HK-2 (cell line): ENCODE data around the gene HDAC2.

Source experiments
- DNase-seq: peaks from one replicate; pipeline ENCODE4 v3.0.0-alpha.2; 2018; ENCODE audit not compliant: unreplicated experiment

Gene HDAC2

DNA sequence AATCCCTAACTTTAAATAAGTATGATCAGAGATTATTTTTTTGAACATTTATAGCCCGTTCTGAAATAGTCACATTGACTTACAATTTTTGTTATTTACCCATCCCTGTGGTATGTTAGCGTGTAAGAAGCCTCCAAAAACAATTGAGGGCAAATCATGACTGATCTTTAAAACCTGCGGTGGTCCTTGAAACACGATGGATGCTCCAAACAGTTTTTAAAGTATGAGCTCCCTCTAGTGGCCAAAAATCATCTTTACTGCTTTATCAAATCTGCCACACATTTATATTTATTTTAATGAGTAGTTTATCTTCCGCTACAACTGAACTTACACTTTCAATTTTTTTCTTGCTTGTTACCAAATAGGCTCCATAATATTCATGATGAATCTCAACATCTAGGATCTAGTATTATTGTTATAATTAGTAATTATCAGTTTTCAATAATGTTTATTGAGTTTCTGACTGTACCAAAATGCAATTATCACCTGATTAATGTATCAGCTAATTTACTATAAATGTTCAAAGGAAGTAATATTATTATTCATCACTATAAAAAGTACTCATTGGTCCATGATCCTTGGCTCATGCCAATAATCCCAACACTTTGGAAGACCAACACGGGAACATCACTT, 61.6 kb downstream of the HDAC2 start:
- DNase-seq: no peak

DNA sequence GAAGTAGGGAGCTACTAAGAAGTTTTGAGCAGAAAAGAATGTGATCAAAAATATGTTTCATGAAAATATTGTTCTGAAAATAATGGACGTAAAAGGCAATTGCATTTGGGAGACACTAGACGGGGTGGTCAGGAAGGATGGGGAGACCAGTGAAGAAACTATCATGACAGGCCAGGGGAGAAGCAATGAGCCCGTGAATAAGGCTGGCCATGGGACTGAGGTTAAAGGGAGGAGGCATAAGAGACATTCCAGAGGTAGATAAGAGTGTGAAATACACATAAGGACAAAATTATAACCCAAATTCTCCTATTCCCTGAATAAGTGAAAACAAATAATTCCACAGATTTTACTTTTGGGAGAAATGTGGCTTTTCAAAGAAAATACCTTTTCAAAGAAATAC, 62.1 kb downstream of the HDAC2 start:
- no peak for DNase-seq

DNA sequence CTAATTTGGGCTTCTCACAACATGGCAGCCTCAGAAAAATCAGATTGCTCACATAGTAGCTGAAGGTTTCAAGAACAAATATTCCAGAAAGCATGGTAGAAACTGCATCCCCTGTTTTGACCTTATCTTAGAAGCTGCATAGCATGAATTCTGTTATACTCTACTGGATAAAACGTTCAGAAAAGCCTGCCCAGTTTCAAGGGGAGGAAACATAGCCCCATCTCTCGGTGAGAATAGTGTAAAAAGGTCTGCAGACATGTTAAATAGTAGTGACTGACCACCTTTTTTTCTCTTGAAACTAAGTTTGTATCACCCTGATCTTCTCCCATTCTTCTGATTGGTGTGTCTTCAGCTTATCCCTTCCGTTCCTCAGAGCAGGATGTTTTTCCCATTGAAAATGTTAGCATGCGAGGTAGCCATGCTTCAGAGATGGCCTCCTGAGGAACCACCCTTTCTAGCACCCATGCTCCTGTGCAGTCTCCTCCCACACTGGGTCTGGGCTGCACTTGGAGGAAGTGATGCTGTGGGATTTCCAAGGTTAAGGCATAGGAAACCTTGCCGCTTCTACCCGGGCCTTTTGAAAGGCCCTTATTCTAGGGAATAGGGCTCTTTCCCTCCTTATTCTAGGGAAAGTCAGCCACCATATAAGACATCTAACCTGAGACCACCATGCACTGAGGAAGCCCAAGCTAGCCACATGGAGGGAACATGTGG, 63.7 kb downstream of the HDAC2 start:
- no peak for DNase-seq

DNA sequence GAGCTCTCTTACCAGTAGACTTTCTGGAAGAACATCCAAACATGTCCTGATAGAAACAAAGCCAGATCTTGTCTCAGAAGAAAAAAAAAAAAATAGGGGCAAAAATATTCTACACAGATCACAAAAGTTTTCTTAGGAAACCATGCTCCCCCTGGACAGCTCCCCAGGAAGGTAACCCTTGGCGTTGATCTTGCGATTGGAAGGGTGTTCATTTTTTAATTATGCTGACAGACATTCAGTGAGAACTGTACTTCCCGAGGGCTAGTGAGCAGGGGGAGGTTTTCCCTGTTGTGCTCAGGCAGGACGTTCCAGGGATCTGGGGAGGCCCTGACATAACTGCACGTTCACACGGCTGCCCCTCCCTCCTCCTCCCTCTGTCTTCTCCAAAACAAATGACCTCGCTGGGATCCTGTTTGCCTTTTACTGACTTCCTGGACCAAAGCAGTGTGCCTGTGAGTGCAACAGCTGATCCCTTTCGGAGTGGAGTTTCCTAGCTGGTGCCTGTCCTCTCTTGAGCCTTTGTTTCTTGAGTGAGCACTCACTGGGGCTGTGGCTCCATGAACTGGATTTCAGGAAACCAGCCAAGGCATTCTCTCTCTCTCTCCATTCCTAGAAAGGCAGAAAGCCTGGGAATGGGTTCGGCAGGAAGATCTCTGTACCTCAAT, 67.2 kb downstream of the HDAC2 start:
- DNase-seq: no peak

DNA sequence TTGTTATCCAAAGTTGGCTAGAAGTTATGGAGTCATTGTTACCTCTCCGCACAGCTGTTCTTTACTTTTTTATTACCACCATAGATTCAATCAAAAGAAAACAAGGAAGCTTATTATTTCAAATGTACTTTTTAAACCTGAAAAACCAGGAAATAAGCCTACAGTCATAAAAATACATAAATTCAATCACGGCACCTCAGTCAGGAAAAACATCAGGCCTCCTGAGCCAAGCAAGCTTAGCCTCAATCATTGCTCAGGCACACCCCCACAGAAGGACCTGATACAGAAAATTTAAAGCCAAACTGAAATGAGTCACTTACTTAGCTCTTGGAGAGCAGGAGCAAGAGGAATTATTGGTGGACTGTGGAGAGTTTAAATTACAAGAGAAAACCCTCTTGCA, 69.5 kb downstream of the HDAC2 start:
- DNase-seq: no peak

DNA sequence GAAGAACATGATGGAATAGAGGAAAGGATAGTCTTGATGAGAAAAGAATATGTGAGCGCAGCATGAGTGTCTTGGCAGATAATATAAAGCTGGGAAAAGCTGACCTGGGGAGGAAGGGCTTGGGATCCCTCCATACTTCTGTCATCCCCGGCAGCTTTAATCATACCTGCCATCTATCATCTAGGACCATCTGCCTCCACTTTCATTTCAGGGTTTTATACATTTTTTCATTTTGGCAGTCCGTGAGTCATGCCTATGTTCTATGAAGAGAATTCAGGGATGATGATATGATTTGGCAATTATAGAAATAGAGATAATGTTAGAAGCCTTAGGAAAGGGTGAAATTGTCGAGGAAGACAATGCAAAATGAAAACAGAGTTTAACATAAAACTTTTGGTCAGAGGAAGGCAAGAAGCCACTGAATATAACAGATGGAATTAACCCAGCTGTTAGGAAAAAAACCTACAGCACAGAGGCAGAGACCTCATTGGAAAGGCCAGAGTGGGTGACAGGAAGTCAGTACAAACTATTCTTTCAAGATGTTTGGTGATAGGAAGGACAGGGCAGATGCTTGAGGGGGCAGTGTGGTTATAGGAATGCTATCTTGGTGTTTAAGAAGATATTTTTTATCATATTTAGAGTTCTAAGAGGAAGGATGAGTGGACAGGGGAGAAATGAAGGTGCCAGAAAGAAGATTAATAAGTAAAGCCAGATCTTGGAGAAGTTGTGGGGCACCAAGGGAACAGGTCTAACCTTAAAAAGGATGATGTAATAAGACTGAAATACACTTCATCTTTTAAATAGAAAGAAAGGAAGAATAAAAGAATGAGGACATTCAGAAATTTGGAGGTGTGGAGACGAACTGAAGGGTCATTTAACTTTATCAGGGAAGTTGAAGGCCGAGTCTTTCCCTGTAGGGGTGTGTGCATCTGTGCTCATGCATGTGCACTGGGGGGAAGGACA, 76.0 kb downstream of the HDAC2 start:
- DNase-seq: no peak

DNA sequence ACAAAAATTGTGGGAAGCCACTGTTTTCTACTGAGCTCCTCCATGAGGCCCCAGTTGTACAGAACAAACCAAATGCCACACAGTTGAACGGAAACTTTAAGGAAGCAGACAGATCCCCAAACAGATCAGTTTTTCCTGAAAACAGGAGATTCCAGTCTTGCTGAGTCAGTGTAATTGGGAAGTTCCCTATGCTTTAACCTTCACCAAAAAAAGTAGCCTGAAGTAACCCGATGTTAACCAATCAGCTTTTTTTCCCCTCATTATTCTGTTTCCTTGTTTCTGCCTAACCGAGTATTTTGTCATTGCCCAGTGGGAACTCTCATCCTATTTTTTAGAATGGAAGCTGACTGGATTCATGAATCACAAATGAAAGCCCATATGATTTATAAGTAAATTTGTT, 77.1 kb downstream of the HDAC2 start:
- DNase-seq: no peak

DNA sequence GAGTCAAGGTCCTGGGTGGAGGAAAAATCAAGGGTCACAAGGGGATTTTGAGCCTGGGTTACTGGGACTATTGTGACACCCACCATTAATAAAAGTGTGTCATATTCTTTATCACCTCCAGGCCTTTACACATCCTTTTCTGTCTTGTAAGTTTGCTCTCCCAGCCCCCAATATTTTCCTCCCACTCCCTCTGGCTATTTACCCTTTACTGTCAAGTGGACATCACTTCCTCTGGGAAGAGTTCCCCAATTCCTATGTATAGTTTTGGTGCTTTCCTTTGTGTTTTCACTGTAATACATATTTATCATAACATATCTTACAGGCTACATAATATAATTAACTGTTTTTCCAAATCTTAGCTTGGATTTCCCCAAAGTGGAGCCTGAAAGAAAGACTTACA, 77.5 kb downstream of the HDAC2 start:
- no peak for DNase-seq

DNA sequence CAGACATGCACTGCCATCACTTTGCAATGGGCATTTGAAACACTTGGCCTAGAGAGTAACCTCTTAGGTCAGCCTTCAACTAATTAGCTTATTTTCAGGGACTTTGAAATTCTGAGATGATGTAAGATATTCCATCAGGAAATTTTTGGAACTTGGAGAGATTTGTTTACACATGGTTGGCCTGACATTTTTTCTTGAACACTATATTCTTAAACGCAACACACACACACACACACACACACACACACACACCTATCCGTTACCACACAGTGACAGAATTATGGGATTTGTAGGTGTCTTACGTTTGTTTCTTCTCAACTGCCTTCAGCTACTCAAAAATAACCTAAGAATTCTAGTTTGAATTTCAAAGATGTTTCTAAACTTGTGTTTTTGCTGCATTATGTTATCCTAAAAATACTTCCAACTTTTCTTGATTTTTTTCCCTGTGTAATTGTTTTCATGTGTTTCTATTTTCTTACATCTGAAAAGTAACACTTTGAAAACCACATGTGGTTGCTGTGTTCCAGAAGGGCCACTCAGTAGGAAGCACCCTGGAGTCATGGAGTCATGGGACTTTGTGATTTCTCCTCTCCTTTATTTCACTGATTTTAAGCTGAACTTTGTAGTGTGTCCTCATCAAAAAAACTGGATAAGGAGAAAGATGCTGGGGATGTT, 81.9 kb downstream of the HDAC2 start:
- no peak for DNase-seq

DNA sequence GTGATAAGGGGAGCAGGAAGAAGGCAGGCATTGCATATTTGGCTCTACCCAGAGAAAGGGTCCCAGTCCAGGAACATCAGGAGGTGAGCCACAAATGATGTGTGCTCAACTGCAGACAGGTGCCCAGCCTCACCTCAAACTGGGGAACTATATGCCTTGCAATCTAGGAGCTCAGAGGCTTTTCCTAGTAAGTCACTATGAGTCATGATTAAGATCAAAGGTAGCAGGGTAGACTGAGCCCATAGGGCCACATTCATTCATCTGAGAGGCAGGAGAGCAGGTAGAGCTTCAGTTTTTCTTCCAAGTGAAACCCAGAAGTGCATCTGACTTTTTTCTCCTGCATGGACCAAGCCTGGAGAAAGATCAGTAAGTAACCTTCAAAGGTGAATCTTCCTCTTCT, 82.5 kb downstream of the HDAC2 start:
- no peak for DNase-seq

DNA sequence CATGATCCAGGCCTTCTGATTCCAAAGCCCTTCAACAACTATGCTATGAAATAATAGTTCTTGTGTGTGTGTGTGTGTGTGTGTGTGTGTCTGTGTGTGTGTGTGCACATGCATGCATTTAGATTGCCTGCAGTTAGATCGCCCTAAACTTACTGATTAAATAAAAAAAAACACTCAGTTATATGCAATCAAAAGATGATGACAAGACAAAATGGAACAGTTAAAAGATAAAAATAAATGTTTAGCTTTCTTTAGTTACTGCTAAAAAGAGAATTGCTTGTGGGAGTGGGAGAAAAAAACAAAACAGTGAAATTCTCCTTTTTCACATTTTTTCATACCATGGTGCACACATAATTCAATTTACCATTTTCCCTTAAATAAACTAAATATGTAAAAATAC, 84.4 kb downstream of the HDAC2 start:
- DNase-seq: no peak

DNA sequence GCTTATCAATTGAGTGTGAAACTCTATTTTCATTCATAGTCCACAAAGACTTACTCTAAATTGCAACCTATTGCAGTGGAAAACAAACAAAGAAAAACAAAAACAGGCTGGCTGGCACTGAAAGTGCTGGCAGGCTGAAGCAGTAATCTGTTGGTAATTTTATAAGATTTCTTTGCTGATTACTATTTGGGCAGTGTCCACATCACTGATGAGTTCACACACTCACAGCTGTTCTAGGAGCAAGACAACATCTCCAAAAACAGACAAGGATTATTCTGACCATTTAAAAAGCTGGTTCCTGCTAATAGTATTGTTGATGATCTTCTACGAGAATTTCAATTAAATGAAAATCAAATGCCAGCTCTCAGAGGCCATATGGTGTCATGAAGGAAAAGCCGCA, 86.9 kb downstream of the HDAC2 start:
- DNase-seq: no peak
